Type B pancreatic cell (in vitro differentiated cells): Measurements from ENCODE around the gene SUCLG2. TPM values are rescaled to one million over a fixed set of nuclear protein-coding genes. Genes with fewer than 3 reads are reported as not detected.

Source experiments
- DNase-seq: peaks from one replicate; pipeline ENCODE4 v3.0.0; 2021; ENCODE audit warnings: mixed read lengths; ENCODE audit not compliant: unreplicated experiment; ENCODE audit errors: extremely low spot score
- H3K27ac Mint-ChIP-seq: 2 replicates; pipeline ENCODE4 v1.8.0; 2021; ENCODE audit warnings: mild to moderate bottlenecking, mixed read lengths
- H3K27me3 Mint-ChIP-seq: 2 replicates; pipeline ENCODE4 v1.8.0; 2021; ENCODE audit warnings: mixed read lengths
- H3K36me3 Mint-ChIP-seq: 2 replicates; pipeline ENCODE4 v1.8.0; 2021; ENCODE audit warnings: mixed read lengths
- H3K4me1 Mint-ChIP-seq: one replicate; pipeline ENCODE4 v1.8.0; 2021; ENCODE audit warnings: mixed read lengths; ENCODE audit not compliant: unreplicated experiment
- H3K4me3 Mint-ChIP-seq: 2 replicates; pipeline ENCODE4 v1.8.0; 2021; ENCODE audit warnings: mild to moderate bottlenecking, mixed read lengths
- H3K9me3 Mint-ChIP-seq: 2 replicates; pipeline ENCODE4 v1.8.0; 2021; ENCODE audit warnings: mixed read lengths
- CTCF ChIP-seq: fragments of 200-600 bp; sonication (generic); conservative IDR thresholded peaks from 2 replicates; pipeline ENCODE4 v1.5.0; 2021; ENCODE audit warnings: antibody characterized with exemption, mild to moderate bottlenecking
- total RNA-seq: library from RNA; stranded (reverse); gene quantifications from 2 replicates; pipeline ENCODE4 v1.2.1, GENCODE V29; 2021; ENCODE audit warnings: low replicate concordance

SUCLG2 gene
- total RNA-seq, 1 donor from 2014 or later, result 42.8 TPM

- no peak for TF ChIP-seq CTCF
- no peaks in the 10 kb centered on the region for H3K27me3 Mint-ChIP-seq
- H3K4me3 Mint-ChIP-seq, result no peak overlapping the region
- peaks cover 6% of the 10 kb centered on the region for H3K9me3 Mint-ChIP-seq
- no peak overlapping the region for H3K27ac Mint-ChIP-seq
- DNase-seq, result no peak
- peaks cover 21% of the 10 kb centered on the region for H3K36me3 Mint-ChIP-seq
- H3K4me1 Mint-ChIP-seq, result peaks cover 5% of the 10 kb centered on the region
Observed at GRCh38 chr3:67624078-67624477, 30.3 kb downstream of the SUCLG2 start.

GRCh38 chr3:67622652-67623051, 31.8 kb downstream of the SUCLG2 start:
- no peak for DNase-seq
- Mint-ChIP-seq H3K4me1 (peaks cover 5% of the 10 kb centered on the region), H3K9me3 (peaks cover 6% of the 10 kb centered on the region), H3K4me3 (no peak overlapping the region), H3K36me3 (peaks cover 21% of the 10 kb centered on the region), H3K27ac (no peak overlapping the region), H3K27me3 (no peaks in the 10 kb centered on the region)
- TF ChIP-seq CTCF, result no peak

GRCh38 chr3:67620869-67621268, 33.5 kb downstream of the SUCLG2 start:
- no peak overlapping the region for H3K4me3 Mint-ChIP-seq
- peaks cover 25% of the 10 kb centered on the region for H3K36me3 Mint-ChIP-seq
- peaks cover 6% of the 10 kb centered on the region for H3K9me3 Mint-ChIP-seq
- H3K27me3 Mint-ChIP-seq, result no peaks in the 10 kb centered on the region
- no peak for TF ChIP-seq CTCF
- no peak overlapping the region for H3K27ac Mint-ChIP-seq
- H3K4me1 Mint-ChIP-seq, result peaks cover 5% of the 10 kb centered on the region
- DNase-seq, result no peak

- DNase-seq, result no peak
- no peak overlapping the region for H3K4me3 Mint-ChIP-seq
- H3K27ac Mint-ChIP-seq, result no peak overlapping the region
- H3K36me3 Mint-ChIP-seq, result peaks cover 31% of the 10 kb centered on the region
- TF ChIP-seq CTCF, result no peak
- H3K9me3 Mint-ChIP-seq, result peaks cover 6% of the 10 kb centered on the region
- peaks cover 5% of the 10 kb centered on the region for H3K4me1 Mint-ChIP-seq
- H3K27me3 Mint-ChIP-seq, result no peaks in the 10 kb centered on the region
Observed at GRCh38 chr3:67619991-67620390, 34.4 kb downstream of the SUCLG2 start.

- H3K9me3 Mint-ChIP-seq, result no peaks in the 10 kb centered on the region
- peaks cover 10% of the 10 kb centered on the region for H3K4me1 Mint-ChIP-seq
- no peaks in the 10 kb centered on the region for H3K27me3 Mint-ChIP-seq
- TF ChIP-seq CTCF, result no peak
- DNase-seq, result no peak
- peaks cover 24% of the 10 kb centered on the region for H3K36me3 Mint-ChIP-seq
- no peak overlapping the region for H3K4me3 Mint-ChIP-seq
- H3K27ac Mint-ChIP-seq, result no peak overlapping the region
Observed at GRCh38 chr3:67617518-67617917, 36.9 kb downstream of the SUCLG2 start.

GRCh38 chr3:67616046-67616445, 38.4 kb downstream of the SUCLG2 start:
- Mint-ChIP-seq H3K4me3 (no peak overlapping the region), H3K4me1 (peaks cover 10% of the 10 kb centered on the region), H3K9me3 (no peaks in the 10 kb centered on the region), H3K27me3 (no peaks in the 10 kb centered on the region), H3K36me3 (peaks cover 24% of the 10 kb centered on the region), H3K27ac (no peak overlapping the region)
- no peak for DNase-seq
- no peak for TF ChIP-seq CTCF
